Suprapubic skin (tissue), 4 donors: ENCODE measurements around the gene FAM163B. TPM values are rescaled to one million over a fixed set of nuclear protein-coding genes. Genes with fewer than 3 reads are reported as not detected.

Source experiments
- DNase-seq, 2 donors: peaks; one replicate each; pipeline ENCODE4 v3.0.0-alpha.2; 2019; ENCODE audit warnings: low spot score in 2 of 2
- H3K27ac ChIP-seq: fragments of 200-600 bp; sonication (generic); one replicate; pipeline ENCODE4 v1.5.1; 2019
- H3K27me3 ChIP-seq: fragments of 200-600 bp; sonication (generic); one replicate; pipeline ENCODE4 v1.5.1; 2019
- H3K36me3 ChIP-seq: fragments of 200-600 bp; sonication (generic); one replicate; pipeline ENCODE4 v1.5.1; 2019
- H3K4me1 ChIP-seq: fragments of 200-600 bp; sonication (generic); one replicate; pipeline ENCODE4 v1.5.1; 2019
- H3K4me3 ChIP-seq: fragments of 200-600 bp; sonication (generic); one replicate; pipeline ENCODE4 v1.5.1; 2019; ENCODE audit warnings: mild to moderate bottlenecking
- H3K9me3 ChIP-seq: fragments of 200-600 bp; sonication (generic); one replicate; pipeline ENCODE4 v1.5.1; 2019
- EP300 ChIP-seq: sonication (generic); formaldehyde crosslinking; IDR thresholded peaks from one replicate; pipeline ENCODE4 v1.6.1; 2017; ENCODE audit warnings: antibody characterized with exemption
- POLR2A ChIP-seq, 2 donors: fragments of 450-650 bp; IDR thresholded peaks; one replicate each; pipeline ENCODE4 v1.6.1; 2017; ENCODE audit warnings: antibody characterized with exemption in 2 of 2, mild to moderate bottlenecking in 2 of 2, moderate library complexity in 2 of 2
- POLR2AphosphoS5 ChIP-seq, 3 donors: sonication (generic); formaldehyde crosslinking; IDR thresholded peaks; one replicate each; pipeline ENCODE4 v1.6.1; 2017; ENCODE audit warnings: antibody characterized with exemption in 3 of 3
- WGBS: methylation state at CpG from one replicate; pipeline ENCODE4 v1.1.5; 2018; 5-methylcytosine and 5-hydroxymethylcytosine counted together
- total RNA-seq, 4 donors: library from RNA; depleted of rRNA; stranded (reverse); fragments of >200 nt; gene quantifications; one replicate each; pipeline ENCODE4 v1.1.0, GENCODE V29; 2016
- TF ChIP-seq, protein P1 (sequence below), 2 donors: fragments of 200-600 bp in 1 of 2; fragments of 450-650 bp in 1 of 2; sonication (generic) in 1 of 2; IDR thresholded peaks; one replicate each; pipeline ENCODE4 v1.5.1; 2016 to 2019; ENCODE audit warnings: antibody characterized with exemption in 2 of 2, mild to moderate bottlenecking in 1 of 2, moderate library complexity in 1 of 2

The FAM163B gene
- total RNA-seq, 4 donors from 2014 or later = not detected

DNA sequence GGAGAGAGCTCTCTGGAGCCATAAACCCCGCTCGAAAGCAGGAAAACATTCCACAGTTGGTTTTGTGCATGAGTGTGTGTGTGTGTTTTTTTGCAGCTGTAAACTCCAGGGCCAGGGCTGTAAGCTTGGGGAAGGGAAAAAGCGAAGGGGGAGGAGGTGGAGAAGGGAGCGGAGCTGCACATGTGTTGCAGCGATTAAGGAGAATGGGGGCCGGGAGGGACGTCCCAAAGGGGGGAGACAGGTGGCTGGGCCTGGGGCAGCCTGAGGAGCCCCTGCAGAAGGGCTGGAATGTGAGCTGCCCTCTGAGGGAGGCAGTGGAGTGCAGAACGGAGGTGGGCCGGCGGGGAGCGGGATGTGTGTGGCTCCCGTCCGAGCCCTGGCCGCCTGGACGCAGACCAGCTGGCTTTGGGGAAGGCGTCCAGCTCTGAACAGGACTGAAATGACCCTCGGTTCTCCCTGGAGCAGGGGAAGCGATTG, 81.7 kb downstream of the FAM163B start:
- H3K27me3 ChIP-seq = peaks cover 64% of the 10 kb centered on the region
- no peak for DNase-seq
- H3K27ac ChIP-seq = no peak overlapping the region
- peaks cover 24% of the 10 kb centered on the region for H3K4me1 ChIP-seq
- TF ChIP-seq, protein P1, sequence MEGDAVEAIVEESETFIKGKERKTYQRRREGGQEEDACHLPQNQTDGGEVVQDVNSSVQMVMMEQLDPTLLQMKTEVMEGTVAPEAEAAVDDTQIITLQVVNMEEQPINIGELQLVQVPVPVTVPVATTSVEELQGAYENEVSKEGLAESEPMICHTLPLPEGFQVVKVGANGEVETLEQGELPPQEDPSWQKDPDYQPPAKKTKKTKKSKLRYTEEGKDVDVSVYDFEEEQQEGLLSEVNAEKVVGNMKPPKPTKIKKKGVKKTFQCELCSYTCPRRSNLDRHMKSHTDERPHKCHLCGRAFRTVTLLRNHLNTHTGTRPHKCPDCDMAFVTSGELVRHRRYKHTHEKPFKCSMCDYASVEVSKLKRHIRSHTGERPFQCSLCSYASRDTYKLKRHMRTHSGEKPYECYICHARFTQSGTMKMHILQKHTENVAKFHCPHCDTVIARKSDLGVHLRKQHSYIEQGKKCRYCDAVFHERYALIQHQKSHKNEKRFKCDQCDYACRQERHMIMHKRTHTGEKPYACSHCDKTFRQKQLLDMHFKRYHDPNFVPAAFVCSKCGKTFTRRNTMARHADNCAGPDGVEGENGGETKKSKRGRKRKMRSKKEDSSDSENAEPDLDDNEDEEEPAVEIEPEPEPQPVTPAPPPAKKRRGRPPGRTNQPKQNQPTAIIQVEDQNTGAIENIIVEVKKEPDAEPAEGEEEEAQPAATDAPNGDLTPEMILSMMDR (IDR thresholded peaks at IDR 0.05) = no peak
- TF ChIP-seq POLR2AphosphoS5 (IDR thresholded peaks at IDR 0.05) (no peak), EP300 (no peak), POLR2A (IDR thresholded peaks at IDR 0.05) (no peak)
- no peaks in the 10 kb centered on the region for H3K36me3 ChIP-seq
- no peak overlapping the region for H3K4me3 ChIP-seq
- WGBS = 47% methylated on average over 11 of the region's 18 CpGs
- no peaks in the 10 kb centered on the region for H3K9me3 ChIP-seq

Other genes starting within 250 kb of the FAM163B start
- 100 to 1,000 TPM in 3 of 4 donors, 10 to 100 TPM in 1; 71.7 to 136 (median 118) TPM for gene SURF4, start 233.3 kb downstream of the FAM163B start, total RNA-seq
- 1 to 10 TPM in 3 of 4 donors, not detected in 1; 1.8 to 4.2 (median 2.3) TPM for gene STKLD1, start 233.0 kb downstream of the FAM163B start, total RNA-seq
- 10 to 100 TPM; 20.9 to 28.3 (median 22.2) TPM for gene REXO4, start 191.4 kb downstream of the FAM163B start, total RNA-seq
- 1 to 10 TPM; 1.2 to 3.3 (median 1.6) TPM for gene ADAMTS13, start 187.0 kb downstream of the FAM163B start, total RNA-seq
- 10 to 100 TPM in 2 of 4 donors, 1 to 10 TPM in 2; 6.8 to 11.6 (median 9.4) TPM for gene CACFD1, start 149.4 kb downstream of the FAM163B start, total RNA-seq
- 1 to 10 TPM in 1 of 4 donors, under 1 TPM in 3; 0.29 to 3.7 (median 0.49) TPM for gene SLC2A6, start 130.3 kb downstream of the FAM163B start, total RNA-seq
- not detected for gene MYMK, start 84.4 kb downstream of the FAM163B start, total RNA-seq
- gene ADAMTSL2, start 74.7 kb downstream of the FAM163B start, total RNA-seq = under 1 TPM; 0.16 to 0.85 (median 0.46) TPM
- not detected for gene DBH, start 27.0 kb upstream of the FAM163B start, total RNA-seq
- gene SARDH, start 129.0 kb upstream of the FAM163B start, total RNA-seq = under 1 TPM in 3 of 4 donors, not detected in 1; 0.32 to 0.98 (median 0.44) TPM